8988T (cell line): ENCODE measurements around the gene NKAIN4.

Source experiments
- DNase-seq: peaks from one replicate; pipeline ENCODE4 v3.0.0; 2011

NKAIN4 gene

DNA sequence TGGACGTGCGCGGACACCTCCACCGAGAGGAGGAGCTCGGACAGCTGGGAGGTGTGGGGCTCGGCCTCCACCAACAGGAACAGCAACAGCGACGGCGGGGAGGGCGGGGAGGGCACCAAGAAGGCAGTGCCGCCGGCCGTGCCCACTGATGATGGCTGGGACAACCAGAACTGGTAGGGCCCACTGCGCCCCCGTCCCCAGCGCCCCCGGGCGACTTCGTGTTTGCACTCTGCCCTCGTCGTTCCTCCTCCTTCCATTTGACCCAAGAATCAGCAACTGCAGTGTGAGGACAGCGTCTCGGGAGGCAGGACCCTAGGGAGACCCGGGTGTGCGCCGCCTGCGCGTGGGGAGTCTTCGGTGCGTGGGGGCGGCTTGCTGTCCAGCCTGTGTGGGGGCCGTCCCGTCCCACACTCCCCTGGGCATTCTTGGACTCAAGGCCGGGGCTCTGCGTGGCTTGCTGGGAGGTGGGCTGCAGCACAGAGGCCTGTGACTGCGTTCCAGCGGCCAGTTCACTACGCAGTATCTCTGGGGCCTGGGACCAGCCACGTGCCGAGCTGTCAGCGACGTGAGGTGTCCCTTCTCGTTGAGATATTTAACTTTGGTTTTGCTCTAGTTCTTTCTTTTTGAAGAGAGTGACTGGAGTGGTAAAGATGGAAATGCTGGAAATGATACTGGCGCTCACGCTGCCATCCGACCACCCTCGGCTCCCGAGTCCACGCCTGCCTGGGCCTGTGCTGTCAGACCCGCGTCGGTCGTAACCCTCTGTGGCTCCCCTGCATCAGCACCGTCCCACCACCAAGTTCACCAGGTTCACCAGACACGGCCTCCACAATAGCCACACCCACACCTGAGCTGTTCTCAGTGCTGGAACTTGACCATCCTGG lies 33.7 kb upstream of the NKAIN4 start:
- no peak for DNase-seq

DNA sequence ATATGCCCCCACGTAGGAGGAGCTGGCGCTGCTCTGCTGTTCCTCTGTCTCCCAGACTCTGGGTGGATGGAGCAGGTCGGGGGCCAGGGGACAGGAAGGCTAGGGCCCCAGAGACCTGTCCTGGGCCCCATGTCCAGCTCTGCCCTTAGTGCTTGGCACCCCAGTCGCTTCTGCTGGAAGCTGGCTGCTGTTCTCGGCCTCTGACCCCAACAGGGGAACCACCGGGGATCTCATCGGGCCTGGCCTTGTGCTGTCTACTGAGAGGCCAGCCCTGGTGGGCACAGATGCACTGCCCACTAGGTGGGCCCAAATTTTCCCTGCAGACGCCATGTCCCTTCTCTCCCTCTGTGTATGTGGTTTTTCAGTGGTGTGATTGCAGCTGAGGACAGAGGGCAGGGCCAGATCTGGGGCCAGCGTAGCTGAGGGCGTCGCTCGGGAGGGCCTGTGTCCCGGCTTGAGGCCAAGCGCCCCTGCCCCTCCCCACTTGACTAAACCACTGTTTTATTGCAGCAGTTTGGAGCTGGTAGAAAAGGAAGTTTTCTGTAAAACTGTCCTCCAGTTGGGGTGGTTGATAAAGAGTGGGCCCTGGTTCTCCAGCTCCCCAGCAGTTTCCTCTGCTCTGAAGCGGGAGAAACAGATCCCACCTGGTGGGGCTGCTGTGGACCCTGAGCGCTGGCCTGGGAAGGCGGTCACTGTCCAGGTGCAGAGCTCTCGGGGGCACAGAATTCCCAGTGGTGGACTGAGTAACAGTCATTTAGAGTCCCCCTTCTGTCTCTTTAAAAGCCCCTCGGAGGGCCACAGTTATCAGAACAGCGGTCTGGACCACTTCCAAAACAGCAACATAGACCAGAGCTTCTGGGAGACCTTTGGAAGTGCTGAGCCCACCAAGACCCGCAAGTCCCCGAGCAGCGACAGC lies 32.8 kb upstream of the NKAIN4 start:
- no peak for DNase-seq

DNA sequence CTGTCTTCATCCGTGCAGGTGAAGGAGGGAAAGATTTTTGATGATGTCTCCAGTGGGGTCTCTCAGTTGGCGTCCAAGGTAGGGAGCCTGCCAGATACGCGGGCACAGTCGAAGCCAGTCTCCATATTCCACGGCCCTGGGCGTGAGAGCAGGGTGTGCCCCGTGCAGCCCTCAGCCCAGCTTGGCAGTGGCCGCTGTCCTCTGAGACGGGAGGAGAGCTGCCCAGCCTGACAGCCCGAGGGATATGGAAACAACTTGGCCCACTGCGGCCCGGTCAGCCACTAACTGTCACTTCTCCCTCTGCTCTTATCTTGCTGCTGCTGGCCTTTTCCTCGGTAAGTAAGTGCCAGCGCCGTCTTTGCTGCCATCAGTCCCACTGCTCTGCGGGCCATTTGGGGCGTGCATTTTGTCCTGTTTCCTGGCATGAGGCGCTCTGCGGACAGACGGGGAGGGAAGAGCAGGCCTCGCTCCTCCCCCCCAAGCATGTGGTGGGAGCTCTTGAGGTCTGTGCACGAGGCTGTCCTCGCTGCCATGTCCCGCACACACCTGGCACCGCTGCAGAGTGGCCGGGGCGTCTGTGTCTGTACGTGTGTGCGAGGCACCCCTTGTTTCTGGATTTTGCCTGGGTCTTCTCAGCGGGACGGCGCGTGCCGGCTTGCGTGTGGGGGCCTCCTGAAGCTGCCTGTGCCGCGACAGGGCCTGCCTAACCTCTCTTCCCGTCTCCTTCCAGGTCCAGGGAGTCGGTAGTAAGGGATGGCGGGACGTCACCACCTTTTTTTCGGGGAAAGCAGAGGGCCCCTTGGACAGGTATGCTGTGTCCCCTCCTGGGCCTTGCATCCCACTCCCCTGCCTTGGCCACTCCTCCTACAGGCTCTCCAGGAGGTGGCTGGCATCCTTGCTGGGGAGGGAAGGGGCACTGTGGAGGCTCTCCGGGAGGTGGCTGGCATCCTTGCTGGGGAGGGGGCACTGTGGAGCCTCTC lies 31.7 kb upstream of the NKAIN4 start:
- no peak for DNase-seq

DNA sequence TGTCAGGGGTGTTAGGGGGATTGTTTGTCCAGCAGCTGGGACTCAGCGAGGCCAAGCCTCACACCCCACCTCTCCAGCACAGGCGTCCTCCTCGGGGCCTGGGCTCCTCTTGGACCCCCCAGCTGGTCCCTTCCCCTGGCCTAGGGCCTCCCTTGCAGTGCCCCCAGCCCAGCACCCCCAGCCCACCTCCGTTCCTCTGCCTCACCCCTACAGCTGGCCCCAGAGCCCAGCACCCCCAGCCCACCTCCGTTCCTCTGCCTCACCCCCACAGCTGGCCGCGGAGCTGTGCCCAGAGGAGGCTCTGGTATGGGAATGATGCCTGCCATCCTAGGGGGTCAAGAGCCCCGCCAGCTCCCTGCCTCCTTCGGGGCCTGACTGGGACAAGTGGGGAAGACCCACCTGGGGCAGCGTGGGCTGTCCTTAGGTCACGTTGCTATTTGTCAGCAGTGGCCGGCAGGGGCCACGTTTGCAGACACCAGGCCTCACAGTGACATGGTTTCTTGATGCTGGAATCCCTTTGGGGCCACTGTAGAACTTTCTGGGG lies 30.8 kb upstream of the NKAIN4 start:
- no peak for DNase-seq

DNA sequence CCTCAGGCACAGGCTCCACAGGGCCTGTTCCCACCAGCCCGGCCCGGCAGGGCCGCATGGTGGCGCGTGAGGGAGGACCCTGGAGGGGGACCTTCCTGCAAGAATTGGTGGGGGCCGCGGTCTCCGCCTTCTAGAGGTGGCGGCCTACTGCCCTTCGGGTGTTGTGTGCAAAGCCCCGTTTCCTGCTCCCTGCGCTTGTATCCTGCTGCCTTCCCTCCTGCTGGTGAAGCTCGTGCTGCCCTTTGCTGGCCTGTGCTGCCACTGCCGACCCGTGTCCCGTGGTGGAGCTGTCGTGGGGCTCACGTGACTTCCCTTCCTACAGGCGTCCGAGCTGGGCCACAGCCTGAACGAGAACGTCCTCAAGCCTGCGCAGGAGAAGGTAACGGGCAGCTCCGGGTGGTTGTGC lies 30.3 kb upstream of the NKAIN4 start:
- DNase-seq = no peak

DNA sequence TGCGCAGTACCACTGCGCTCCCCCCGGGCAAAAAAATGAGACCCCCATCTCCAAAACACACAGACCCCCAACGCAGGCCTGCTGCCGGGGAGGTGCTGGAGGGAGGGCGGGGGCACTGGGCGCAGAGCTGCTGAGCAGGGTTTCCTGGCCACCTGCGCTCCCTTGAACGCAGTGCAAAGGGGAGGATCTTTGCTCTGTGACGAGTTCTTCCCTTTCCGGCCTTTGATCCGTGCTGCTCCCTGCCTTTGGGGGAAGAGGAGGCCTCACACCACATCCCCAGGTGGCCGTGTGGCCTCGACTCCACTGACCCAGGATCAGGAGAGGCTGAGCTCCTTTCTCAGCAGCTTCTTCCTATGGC lies 29.8 kb upstream of the NKAIN4 start:
- DNase-seq = no peak

DNA sequence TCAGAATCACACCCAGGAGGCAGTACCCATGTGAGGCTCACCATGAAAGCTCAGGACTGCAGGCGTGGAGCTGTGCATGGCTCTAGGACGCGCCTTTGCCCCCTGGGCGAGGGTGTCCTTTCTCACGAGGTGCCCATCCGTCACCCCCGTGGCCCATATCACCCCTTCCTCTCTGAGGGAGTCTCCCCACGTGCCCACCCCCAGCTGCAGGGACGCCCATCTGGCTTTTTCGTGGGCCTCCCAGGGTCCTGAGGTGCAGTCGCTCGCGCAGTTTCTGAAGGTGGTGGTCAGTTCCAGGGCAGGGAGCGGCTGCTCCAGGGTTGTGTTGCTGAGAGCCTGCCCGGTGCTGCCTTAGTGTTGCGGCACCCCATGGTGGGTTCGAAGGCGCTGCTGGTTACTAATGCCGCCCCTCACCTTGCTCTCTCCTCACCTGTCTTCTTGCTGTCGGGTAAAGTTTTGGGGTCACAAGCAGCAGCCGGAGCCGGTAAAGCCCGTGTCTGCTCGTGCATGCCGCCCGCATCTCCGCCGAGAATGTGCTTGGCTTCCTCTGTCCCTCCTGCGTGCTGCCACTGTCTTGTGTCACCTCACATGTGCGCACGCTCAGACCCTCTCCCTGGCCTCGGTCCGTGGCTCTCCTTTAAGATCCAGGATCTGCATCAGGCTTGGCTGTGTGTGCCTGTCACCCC lies 29.3 kb upstream of the NKAIN4 start:
- no peak for DNase-seq

DNA sequence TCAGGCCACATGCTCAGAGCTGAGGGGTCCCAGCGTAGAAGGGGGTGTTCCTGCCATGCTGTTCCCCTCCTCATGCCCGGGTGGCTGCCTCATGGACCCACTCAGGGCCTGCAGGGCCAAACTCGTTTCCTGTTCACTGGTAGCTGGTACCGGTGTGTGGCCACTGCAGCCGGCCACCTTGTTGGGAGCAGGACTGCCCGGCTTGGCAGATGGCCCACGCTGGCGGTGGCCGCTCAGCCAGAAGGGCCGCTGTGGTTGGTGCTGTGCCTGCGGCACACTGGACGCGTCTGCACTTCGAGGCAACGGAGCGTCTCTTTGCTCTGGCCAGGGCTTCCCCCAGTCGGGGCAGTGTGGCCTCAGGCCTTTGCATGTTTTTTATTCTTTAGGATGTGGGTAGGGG lies 28.7 kb upstream of the NKAIN4 start:
- no peak for DNase-seq

DNA sequence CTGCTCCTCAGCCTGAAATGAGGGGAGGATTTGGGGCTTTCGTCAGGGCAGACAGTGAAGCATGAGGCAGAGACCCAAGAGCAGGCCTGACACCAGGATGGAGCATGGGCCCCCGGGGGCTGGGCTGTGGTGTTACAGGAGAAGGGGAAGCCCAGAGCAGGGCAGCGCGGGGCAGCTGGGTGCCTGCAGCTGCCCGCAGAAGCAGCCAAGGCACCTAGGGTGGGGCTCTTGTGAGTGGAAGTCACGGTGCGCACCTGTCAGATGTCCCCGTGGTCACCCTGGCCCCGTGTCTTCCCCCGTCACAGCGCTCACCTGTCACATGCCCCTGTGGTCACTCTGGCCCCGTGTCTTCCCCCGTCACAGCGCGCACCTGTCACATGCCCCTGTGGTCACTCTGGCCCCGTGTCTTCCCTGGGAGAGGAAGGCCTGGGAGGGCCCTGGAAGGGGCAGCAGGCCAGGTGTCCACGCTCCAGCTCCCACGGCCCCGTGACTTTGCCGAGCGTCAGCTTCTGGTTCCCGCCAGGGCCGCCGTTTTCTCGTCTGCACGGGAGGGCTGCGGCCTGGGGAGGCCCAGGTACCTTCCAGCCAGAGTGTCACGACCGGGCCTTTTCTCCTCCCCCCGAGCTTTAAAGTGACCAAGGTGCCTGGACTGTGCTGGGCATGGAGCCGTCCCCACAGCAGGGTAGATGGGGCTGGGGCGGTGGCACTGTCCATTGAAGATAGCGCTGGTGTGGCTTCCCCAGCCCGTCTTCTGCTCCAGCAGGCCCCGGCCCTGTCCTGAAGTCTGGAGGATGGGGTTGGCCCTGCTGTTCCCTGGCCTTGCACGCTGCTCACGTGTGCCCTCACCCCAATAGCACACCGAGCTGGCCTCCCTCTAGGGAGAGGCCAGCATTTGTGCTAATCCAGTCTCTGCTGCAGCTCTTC lies 27.7 kb upstream of the NKAIN4 start:
- no peak for DNase-seq

DNA sequence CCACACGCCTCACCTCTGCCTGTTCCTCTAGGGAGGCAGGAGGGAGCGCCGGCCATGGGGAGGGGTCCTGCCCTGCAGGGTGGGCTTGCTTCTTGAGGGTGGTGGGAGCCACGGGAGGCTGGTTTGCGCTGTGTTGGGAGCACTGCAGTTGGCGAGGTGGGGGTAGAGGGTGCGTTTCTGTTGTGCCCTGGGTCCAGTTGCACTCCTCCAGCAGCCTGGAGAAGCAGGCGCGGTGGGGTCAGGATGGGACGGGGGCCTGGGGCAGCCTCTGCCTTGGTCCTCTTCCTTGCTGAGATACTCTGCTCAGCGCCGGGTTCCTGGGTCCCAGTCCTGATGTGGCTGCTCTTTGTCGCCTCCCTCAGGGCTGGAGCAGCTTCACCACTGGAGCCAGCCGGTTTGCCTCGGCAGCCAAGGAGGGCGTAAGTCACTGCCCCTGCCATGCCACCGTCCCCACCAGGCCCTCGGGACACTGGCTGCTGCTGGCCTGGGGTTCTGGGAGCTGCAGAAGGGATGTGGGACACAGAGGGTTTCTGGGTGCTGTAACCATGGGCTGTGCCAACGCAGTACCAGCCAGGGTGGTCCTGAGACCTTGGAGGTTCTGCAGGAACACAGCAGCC lies 26.8 kb upstream of the NKAIN4 start:
- peak; percentile 94 for DNase-seq

DNA sequence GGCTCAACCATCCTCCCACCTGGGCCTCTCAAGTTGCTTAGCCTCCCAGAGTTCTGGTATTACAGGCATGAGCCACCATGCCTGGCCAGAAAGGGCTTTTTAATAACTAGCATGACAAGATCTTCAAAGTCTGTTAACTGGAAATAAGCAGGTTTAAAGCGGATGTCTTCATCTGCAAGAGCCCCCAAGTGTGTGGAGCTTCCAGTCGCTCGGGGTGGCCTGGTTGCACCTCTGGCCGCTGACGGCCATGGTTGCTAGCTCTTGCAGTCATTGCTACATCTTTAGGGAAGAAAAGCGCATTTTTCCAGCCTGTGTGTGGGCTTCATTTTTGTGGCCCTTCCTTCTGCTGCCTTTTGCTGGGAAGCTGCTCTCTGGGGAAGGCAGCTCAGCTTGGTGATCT lies 26.1 kb upstream of the NKAIN4 start:
- DNase-seq = no peak

DNA sequence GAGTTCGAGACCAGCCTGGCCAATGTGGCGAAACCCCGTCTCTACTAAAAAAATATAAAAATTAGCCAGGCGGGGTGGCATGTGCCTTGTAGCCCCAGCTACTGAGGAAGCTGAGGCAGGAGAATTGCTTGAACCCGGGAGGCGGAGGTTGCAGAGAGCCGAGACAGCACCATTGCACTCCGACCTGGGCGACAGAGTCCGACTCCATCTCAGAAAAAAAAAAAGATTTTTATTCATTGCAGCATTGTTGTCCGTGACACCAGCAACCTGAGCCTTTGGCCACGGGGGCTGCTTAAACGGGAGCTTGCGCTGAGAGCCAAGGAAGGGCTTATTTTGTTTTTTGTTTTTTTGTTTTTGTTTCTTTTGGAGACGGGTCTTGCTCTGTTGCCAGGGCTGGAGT lies 25.7 kb upstream of the NKAIN4 start:
- DNase-seq = no peak

DNA sequence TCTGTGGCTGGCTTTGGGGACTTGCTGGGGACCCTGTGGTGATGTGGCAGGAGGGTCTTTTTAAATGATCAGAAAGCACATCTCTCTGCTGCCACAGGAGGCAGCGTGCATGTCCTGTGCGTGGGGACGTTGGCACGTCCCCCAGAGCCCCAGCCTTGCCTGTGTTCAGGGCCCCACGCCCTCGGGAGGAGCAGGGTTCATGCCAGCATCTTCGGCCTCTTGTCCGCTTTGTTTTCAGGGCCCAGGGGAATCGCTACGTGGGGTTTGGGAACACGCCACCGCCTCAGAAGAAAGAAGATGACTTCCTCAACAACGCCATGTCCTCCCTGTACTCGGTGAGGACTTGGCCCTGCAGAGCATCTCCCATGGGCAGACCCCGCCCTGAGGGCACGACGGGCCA lies 24.4 kb upstream of the NKAIN4 start:
- DNase-seq = no peak

DNA sequence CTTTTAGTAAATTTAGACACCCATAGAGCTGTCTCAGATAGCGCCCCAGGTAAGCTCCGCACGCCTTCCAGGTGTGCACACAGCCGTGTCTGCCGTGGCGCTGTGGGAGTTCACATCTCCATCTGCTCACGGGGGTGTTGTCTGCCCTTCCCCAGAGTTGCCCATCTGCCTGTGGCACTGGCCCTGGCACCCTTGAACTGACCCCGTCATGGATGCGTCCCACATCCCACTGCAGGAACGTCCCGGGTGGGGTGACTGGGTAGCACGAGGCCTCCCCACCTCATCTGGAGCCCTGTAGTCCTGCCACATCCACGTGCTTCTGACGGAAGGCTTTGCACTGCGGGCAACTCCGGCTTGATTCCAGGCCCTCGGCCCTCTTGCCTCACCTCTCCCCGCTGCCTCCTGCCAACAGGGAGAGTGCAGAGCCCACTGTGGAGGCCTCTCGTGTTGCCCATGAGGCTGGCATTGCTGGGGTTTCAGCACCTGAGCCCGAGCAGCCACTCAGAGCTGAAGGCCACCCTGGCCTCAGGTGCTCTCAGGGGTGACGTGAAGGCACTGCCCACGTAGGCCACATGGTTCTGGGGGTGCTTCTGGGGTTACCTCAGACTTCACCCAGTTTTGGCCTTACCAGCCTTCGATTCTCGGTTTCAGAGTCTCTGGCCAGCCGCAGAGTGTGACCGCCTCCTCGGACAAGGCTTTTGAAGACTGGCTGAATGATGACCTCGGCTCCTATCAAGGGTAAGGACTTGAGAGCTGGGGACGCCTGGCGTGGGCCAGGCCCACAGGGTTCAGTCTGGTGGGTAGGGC lies 23.4 kb upstream of the NKAIN4 start:
- no peak for DNase-seq

DNA sequence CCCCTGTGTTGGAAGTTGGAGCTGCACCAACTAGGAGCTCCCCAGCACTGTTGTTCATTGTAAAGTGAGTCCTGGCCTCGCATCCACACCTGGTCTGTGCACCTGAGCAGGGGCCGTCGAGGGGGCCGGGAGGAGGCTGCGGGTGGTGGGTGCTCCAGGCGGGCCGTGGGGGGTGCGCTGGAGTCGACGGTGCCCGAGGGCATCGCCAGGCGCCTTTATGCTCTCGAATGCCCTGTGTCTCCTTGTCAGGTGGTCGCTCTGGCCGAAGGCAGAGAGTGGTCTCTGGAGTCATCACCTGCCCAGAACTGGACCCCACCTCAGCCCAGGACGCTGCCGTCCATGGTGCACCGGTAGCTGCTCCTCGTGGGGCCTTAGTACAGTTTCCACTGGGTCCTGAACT lies 22.7 kb upstream of the NKAIN4 start:
- DNase-seq = no peak

DNA sequence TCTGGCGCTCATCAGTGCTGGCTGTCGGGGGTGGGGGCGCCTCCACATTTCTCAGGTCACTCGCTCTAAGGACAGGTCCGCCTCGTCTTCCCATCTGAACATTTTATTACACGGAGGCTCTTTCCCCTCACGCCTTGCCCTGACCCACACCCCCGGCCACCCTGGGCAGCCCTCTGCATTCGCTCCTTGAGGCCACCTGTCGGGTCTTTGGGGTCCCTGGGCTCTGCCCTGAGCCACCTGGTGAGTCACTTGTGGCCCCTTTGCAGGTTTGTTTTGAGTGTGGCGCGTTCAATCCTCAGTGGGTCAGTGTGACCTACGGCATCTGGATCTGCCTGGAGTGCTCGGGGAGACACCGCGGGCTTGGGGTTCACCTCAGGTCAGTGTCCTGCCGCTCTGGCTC lies 21.6 kb upstream of the NKAIN4 start:
- no peak for DNase-seq

DNA sequence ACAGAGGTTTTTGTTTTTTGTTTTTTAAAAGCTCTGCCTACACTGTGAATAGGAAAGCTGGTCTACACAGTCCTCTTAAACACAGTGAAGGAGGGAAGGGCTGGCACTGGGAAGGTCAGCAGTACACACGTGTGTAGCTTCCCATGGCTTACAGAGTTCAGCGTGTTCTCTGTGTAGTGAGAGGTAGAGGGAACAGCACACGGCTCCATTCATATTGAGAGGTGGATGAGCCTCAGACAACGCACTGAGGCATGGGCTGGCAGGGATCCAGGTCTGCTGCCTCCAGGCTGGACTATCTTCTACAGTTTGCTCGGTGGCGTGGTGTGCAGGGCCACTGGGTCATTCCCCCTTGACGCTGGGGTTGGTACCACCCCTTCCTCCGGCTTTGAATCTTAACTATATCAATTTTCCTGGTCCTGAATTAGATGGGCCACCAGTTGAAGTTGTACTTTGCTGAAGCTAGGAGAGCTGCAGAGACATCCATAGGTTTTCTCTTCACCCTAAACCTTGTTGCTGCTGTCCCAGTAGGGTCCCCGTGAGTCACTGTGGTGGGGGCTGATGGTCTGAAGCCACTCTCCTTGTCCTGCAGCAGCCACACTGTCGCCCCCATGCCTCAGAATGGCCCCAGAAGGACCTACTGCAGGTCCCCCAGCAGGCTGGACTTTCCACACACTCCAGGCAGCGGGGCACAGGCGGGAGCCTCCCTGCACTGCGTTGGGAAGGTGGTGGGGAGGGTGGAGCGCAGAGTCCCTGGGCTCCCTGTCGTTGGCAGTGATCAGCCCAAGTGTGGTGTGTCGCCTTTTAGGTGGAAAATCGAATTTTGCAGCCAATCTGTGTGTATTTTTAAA lies 20.3 kb upstream of the NKAIN4 start:
- no peak for DNase-seq

DNA sequence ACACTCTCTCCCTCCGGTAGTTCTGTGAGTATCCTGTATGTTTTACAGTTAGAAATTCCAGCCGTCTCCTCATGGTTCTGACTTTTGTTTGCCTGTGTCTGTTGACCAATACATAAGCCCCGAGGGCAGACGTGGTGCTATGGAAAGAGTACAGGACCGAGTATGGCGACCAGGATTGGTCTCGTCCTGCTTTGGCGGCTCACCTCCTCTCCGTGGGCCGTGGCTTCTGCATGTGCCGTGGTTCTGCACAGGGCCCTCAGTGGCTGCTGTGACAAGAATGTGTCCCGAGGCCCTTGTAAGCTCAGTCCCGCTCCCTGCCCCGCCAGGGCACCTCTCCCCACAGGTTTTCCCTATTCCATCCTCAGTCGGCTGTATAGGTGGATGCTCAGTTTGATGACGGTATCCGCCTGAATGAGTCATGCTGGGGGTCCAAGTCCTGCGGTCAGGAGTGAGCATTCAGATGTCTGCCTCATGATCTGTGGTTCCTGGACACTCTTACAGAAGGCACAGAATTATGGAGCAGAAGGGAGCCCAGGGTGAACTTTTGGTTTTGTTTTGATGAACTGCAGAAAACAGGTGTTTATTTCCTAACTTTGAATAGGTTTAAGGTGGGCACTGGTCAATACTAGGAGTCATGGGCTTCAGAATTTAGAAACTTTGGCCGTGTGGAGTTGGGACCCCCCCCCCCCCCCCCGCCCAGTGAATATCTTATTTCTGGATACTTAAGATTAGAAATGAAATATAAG lies 19.5 kb upstream of the NKAIN4 start:
- peak; percentile 82 for DNase-seq
